ENCODE measurements around the gene CCNJ. TPM values are rescaled to one million over a fixed set of nuclear protein-coding genes. Genes with fewer than 3 reads are reported as not detected.

Gene CCNJ
- total and polyA plus RNA-seq, 9 of the 15 experiments (the other 6 are each of a cell fraction or from before 2014, with no cell fraction given): 0.69 to 15.7 (median 9.2) TPM

GRCh38 chr10:96096958-96097357, 53.6 kb downstream of the CCNJ start:
- peaks cover 0 to 12% of the 10 kb centered on the region in 2 experiments; a peak in 3 of 5 replicates for H3K4me1 ChIP-seq (replicated peaks in 1 of 2; ENCODE audit: control insufficient read depth in 2 of 2, insufficient read depth in 2 of 2, low read length in 2 of 2)
- ChIA-PET POLR2A (no interaction called here), CTCF (ENCODE audit: low intra/inter-chr PET ratio) (no interaction called here)
- FAIRE-seq (no peak), DNase-seq (ENCODE audit: extremely low read depth in 1 of 4, low spot score in 3 of 4) (no peak), ATAC-seq (no peak)
- H4K20me1 ChIP-seq (replicated peaks; ENCODE audit: control insufficient read depth, insufficient read depth, low read length): no peaks in the 10 kb centered on the region
- H3K27ac ChIP-seq (ENCODE audit: extremely low read depth, low read depth, low read length): no peak overlapping the region
- H3K9ac ChIP-seq (ENCODE audit: insufficient read depth in 1 of 2, low read depth in 2 of 2, low read length in 2 of 2): no peak overlapping the region
- no peak overlapping the region for H2AFZ ChIP-seq (ENCODE audit: low read depth, low read length)
- no peaks in the 10 kb centered on the region; the same call in 1 of the 2 replicates for H3K9me3 ChIP-seq (replicated peaks; ENCODE audit: control insufficient read depth, insufficient read depth, low read depth, low read length)
- no TSS peak for BruUV-seq (replicated peaks)
- TF ChIP-seq ATF4 (CRISPR knock-in tag; IDR thresholded peaks at IDR 0.05): no peak
- no peaks in the 10 kb centered on the region for H3K79me2 ChIP-seq (ENCODE audit: control insufficient read depth, insufficient read depth, low read length)
- no peak overlapping the region for H3K4me3 ChIP-seq
- WGBS (ENCODE audit: insufficient coverage, low coverage, missing lambda C conversion rate): 0% methylated on average over 1 of the region's 1 CpG
- intact Hi-C loops (cut with micrococcal nuclease): no loop called here
- H3K4me2 ChIP-seq (ENCODE audit: insufficient read depth, low read length): no peak overlapping the region
- H3K27me3 ChIP-seq (ENCODE audit: control insufficient read depth in 2 of 2, insufficient read depth in 2 of 2, low read length in 2 of 2): no peaks in the 10 kb centered on the region
- H3K9me1 ChIP-seq (ENCODE audit: control insufficient read depth, insufficient read depth, low read length): no peaks in the 10 kb centered on the region
- in situ Hi-C loops (cut with MboI): no loop called here
- no peaks in the 10 kb centered on the region for H3K36me3 ChIP-seq (ENCODE audit: control insufficient read depth, insufficient read depth, low read length)

GRCh38 chr10:96097865-96098264, 54.5 kb downstream of the CCNJ start:
- Histone ChIP-seq H3K4me2 (ENCODE audit: insufficient read depth, low read length) (no peak overlapping the region), H3K9me1 (ENCODE audit: control insufficient read depth, insufficient read depth, low read length) (no peaks in the 10 kb centered on the region), H3K36me3 (ENCODE audit: control insufficient read depth, insufficient read depth, low read length) (no peaks in the 10 kb centered on the region), H3K4me3 (no peak overlapping the region), H3K4me1 (replicated peaks in 1 of 2; ENCODE audit: control insufficient read depth in 2 of 2, insufficient read depth in 2 of 2, low read length in 2 of 2) (peaks cover 0 to 12% of the 10 kb centered on the region in 2 experiments; a peak in 3 of 5 replicates), H3K27ac (ENCODE audit: extremely low read depth, low read depth, low read length) (no peak overlapping the region), H3K79me2 (ENCODE audit: control insufficient read depth, insufficient read depth, low read length) (no peaks in the 10 kb centered on the region), H2AFZ (ENCODE audit: low read depth, low read length) (peak overlapping the region; percentile 39; the same call in 1 of the 2 replicates), H3K9me3 (replicated peaks; ENCODE audit: control insufficient read depth, insufficient read depth, low read depth, low read length) (no peaks in the 10 kb centered on the region; the same call in 1 of the 2 replicates), H3K9ac (ENCODE audit: insufficient read depth in 1 of 2, low read depth in 2 of 2, low read length in 2 of 2) (peak overlapping the region in 1 of 2 experiments; percentile 72; a peak in 1 of 4 replicates), H3K27me3 (ENCODE audit: control insufficient read depth in 2 of 2, insufficient read depth in 2 of 2, low read length in 2 of 2) (no peaks in the 10 kb centered on the region), H4K20me1 (replicated peaks; ENCODE audit: control insufficient read depth, insufficient read depth, low read length) (no peaks in the 10 kb centered on the region)
- CTCF ChIA-PET (ENCODE audit: low intra/inter-chr PET ratio): no interaction called here
- WGBS (ENCODE audit: insufficient coverage, low coverage, missing lambda C conversion rate): 50% methylated on average over 2 of the region's 3 CpGs
- POLR2A ChIA-PET: interaction anchor here (1.0 kb wide), 1 partner anchor 8 kb away, joined by 3 read pairs; no protein-coding TSS in a partner anchor
- intact Hi-C loops (cut with micrococcal nuclease) (no loop called here), in situ Hi-C loops (cut with MboI) (no loop called here)
- DNase-seq (ENCODE audit: extremely low read depth in 1 of 4, low spot score in 3 of 4) (no peak), FAIRE-seq (no peak), ATAC-seq (peak; percentile 51; the same call in 2 of the 3 replicates)
- no TSS peak for BruUV-seq (replicated peaks)
- TF ChIP-seq RREB1 (CRISPR knock-in tag; IDR thresholded peaks at IDR 0.05) (no peak), PYGO2 (tag; IDR thresholded peaks at IDR 0.05) (no peak), MYBL2 (IDR thresholded peaks at IDR 0.05; ENCODE audit: low read depth) (no peak), MYBL2 (CRISPR knock-in tag; IDR thresholded peaks at IDR 0.05; ENCODE audit: borderline replicate concordance) (no peak), SMAD4 (CRISPR knock-in tag; conservative IDR thresholded peaks at IDR 0.05) (no peak), CBX5 (IDR thresholded peaks at IDR 0.05; ENCODE audit: borderline replicate concordance, low read depth) (no peak), ZBTB1 (CRISPR knock-in tag; IDR thresholded peaks at IDR 0.05; ENCODE audit: borderline replicate concordance, low read depth) (no peak), WHSC1 (IDR thresholded peaks at IDR 0.05; ENCODE audit: low read length) (no peak), NCOA6 (IDR thresholded peaks at IDR 0.05) (no peak)

Measured in K562 (cell line).